Measurements from ENCODE around the gene EBP. TPM values are rescaled to one million over a fixed set of nuclear protein-coding genes. Genes with fewer than 3 reads are reported as not detected.

The EBP gene
- total RNA-seq, 1 donor from 2014 or later, result 13.7 TPM

DNA sequence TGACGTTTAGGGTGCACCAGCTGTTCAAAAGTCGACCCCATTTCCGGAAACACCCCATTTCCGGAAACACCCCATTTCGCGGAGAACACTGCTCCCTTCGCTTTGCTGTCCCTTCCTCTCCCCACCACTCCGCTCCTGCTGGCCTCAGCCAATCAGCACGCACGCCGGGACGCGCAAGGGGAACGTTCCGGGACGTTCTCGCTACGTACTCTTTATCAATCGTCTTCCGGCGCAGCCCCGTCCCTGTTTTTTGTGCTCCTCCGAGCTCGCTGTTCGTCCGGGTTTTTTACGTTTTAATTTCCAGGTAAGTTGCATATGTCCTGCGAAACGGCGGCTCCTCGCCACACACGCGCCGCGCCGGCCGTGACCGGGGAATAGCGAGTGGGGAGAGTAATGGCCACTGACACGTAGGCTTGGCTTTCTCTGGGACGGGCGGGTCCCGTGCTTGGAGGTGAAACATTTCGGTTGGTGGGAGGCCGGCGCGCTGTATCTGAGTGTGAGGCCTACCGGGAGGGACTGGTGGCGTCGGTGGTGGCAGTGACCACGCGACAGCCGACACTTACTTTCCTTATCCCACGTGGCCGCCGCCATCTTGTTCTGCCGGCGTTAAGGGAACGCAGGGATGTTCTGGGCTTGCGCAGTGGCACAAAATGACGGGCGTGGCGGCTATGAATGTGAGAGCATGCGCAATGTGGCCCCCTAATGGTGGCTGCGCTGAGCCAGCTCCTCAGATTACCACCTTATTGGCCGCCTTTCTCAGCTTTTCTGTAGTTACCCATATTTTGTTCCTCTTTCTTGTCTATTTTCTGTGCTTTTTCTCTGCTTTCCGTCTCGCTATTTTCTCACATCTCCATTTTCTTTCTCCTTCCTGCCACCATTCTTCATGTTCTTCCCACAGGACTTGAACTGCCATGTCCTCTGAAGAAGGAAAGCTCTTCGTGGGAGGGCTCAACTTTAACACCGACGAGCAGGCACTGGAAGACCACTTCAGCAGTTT lies 53.0 kb downstream of the EBP start, which contains the start of gene RBM3:
TSS of gene RBM3 (plus strand) at position 215 of the 997 bp plus-strand sequence. CDS start at position 912, 697 bp downstream.
- DNase-seq (ENCODE audit: low spot score), result peak; percentile 96

DNA sequence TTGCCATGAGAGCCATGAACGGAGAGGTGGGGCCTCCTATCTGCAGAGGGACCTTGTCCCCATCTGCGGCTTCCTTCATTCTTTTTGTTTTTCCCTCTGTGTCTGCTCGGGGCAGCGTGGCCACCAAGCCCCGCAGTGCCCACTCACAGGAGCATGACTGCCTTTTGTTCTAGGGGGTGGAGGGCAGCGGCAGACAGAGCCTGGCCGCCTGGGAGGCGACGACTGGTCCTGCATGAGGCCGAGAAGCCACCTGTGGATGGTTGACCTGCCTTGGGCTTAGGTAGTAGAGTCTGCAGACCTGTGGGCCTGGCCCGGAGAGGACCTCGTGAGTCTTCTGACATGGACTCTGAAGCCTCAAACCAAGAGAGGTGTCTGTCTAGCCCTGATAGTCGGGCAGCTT lies 54.0 kb downstream of the EBP start:
- DNase-seq (ENCODE audit: low spot score), result no peak

DNA sequence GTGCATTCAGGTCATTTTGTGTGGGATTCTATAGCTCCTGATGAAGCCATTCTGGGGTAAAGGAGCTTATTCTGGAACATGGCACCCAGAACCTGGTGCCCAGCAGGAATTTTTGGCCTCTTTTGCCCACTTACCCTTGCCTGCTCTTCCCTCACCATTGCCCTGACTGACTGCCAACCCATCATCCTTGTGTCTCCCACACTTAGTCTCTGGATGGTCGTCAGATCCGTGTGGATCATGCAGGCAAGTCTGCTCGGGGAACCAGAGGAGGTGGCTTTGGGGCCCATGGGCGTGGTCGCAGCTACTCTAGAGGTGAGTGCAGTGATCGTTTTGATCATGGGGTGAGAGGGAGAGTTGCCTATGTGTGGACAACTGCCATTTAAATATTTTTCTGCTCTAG lies 54.5 kb downstream of the EBP start:
- DNase-seq (ENCODE audit: low spot score), result no peak

Other genes starting within 250 kb of the EBP start
- not detected for gene SSX3, start 165.1 kb upstream of the EBP start, total RNA-seq (ENCODE audit: insufficient read depth, low replicate concordance)
- gene SSX4, start 138.3 kb upstream of the EBP start, total RNA-seq (ENCODE audit: insufficient read depth, low replicate concordance), result not detected
- gene SSX4B, start 109.8 kb upstream of the EBP start, total RNA-seq (ENCODE audit: insufficient read depth, low replicate concordance), result not detected
- gene SLC38A5, start 51.5 kb upstream of the EBP start, total RNA-seq (ENCODE audit: insufficient read depth, low replicate concordance), result 35.2 TPM
- 27.7 TPM for gene FTSJ1, start 45.6 kb upstream of the EBP start, total RNA-seq (ENCODE audit: insufficient read depth, low replicate concordance)
- 1.7 TPM for gene PORCN, start 12.8 kb upstream of the EBP start, total RNA-seq (ENCODE audit: insufficient read depth, low replicate concordance)
- gene TBC1D25, start 17.9 kb downstream of the EBP start, total RNA-seq (ENCODE audit: insufficient read depth, low replicate concordance), result 2.2 TPM
- 165 TPM for gene RBM3, start 52.7 kb downstream of the EBP start, total RNA-seq (ENCODE audit: insufficient read depth, low replicate concordance)
- 64.0 TPM for gene WDR13, start 75.7 kb downstream of the EBP start, total RNA-seq (ENCODE audit: insufficient read depth, low replicate concordance)
- gene WAS, start 162.0 kb downstream of the EBP start, total RNA-seq (ENCODE audit: insufficient read depth, low replicate concordance), result 0.48 TPM
- 4.6 TPM for gene SUV39H1, start 174.9 kb downstream of the EBP start, total RNA-seq (ENCODE audit: insufficient read depth, low replicate concordance)
- not detected for gene GLOD5, start 239.9 kb downstream of the EBP start, total RNA-seq (ENCODE audit: insufficient read depth, low replicate concordance)

Data from umbilical cord (tissue), 2 donors.